ENCODE measurements around the gene MUC5B.

DNA sequence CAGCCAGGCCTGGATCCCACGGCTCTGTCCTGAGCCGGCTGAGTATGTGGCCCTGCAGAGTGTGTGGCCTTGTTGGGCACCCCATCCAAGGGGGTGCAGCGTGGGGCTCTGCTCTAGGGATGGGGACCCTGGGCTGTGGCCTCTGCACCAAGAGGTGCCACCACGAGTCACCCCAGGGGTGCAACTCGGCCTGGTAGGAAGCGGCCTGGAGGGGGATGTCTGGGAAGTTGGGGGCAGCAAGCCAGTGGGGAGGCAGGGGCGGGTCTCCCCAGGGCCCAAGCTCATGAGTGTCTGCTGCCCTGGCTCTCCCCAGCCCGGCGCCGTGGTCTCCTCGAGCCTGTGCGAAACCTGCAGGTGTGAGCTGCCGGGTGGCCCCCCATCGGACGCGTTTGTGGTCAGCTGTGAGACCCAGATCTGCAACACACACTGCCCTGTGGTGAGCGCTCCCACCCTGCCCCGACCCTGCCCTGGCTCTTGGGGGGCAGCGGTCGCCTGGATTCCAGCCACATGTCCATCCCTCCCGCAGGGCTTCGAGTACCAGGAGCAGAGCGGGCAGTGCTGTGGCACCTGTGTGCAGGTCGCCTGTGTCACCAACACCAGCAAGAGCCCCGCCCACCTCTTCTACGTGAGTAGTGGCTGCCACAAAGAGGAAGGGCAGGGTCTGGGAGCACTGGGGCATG lies 24.2 kb upstream of the MUC5B start:
- TF ChIP-seq, protein P1, sequence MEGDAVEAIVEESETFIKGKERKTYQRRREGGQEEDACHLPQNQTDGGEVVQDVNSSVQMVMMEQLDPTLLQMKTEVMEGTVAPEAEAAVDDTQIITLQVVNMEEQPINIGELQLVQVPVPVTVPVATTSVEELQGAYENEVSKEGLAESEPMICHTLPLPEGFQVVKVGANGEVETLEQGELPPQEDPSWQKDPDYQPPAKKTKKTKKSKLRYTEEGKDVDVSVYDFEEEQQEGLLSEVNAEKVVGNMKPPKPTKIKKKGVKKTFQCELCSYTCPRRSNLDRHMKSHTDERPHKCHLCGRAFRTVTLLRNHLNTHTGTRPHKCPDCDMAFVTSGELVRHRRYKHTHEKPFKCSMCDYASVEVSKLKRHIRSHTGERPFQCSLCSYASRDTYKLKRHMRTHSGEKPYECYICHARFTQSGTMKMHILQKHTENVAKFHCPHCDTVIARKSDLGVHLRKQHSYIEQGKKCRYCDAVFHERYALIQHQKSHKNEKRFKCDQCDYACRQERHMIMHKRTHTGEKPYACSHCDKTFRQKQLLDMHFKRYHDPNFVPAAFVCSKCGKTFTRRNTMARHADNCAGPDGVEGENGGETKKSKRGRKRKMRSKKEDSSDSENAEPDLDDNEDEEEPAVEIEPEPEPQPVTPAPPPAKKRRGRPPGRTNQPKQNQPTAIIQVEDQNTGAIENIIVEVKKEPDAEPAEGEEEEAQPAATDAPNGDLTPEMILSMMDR (IDR thresholded peaks at IDR 0.05; ENCODE audit: low read length): no peak
- TF ChIP-seq EZH2 (IDR thresholded peaks at IDR 0.05; ENCODE audit: borderline replicate concordance, low read length): no peak

All from OCI-LY1 (cell line).